Mesendoderm (in vitro differentiated cells): Measurements from ENCODE around the gene WASHC2A.
"Not testable (repeated sequence)": the region's sequence is repeated elsewhere in the genome, so short reads cannot be mapped to it uniquely, and the experiment has no call there.

Experiments used
- DNase-seq: peaks from one replicate; pipeline ENCODE4 v3.0.0; 2013
- H2AK5ac ChIP-seq: 2 replicates; pipeline ENCODE4 v1.6.1; 2013; ENCODE audit warnings: low read length, inconsistent platforms
- H2BK120ac ChIP-seq: 2 replicates; pipeline ENCODE4 v1.6.1; 2013; ENCODE audit warnings: low read depth, mild to moderate bottlenecking, low read length, moderate library complexity, mixed read lengths
- H2BK15ac ChIP-seq: replicated peaks from 2 replicates; pipeline ENCODE4 v1.6.1; 2013; ENCODE audit warnings: low read depth, mild to moderate bottlenecking, moderate library complexity
- H2BK5ac ChIP-seq: 2 replicates; pipeline ENCODE4 v1.6.1; 2013; ENCODE audit warnings: low read length, inconsistent platforms
- H3K18ac ChIP-seq: 2 replicates; pipeline ENCODE4 v1.6.1; 2013; ENCODE audit warnings: mild to moderate bottlenecking, low read length, mixed read lengths
- H3K23ac ChIP-seq: one replicate; pipeline ENCODE4 v1.6.1; 2013; ENCODE audit warnings: low read length
- H3K27ac ChIP-seq: 2 replicates; pipeline ENCODE4 v1.5.1; 2013; ENCODE audit warnings: low read depth, mild to moderate bottlenecking, inconsistent platforms, low read length, moderate library complexity
- H3K27me3 ChIP-seq: 2 replicates; pipeline ENCODE4 v1.6.1; 2013; ENCODE audit warnings: low read length, control low read depth, mild to moderate bottlenecking, inconsistent platforms; ENCODE audit not compliant: insufficient read depth, poor library complexity
- H3K36me3 ChIP-seq: 2 replicates; pipeline ENCODE4 v1.6.1; 2013; ENCODE audit warnings: low read length, inconsistent platforms; ENCODE audit not compliant: control insufficient read depth, insufficient read depth
- H3K4ac ChIP-seq: one replicate; pipeline ENCODE4 v1.6.1; 2013; ENCODE audit warnings: low read depth, mild to moderate bottlenecking, low read length, moderate library complexity
- H3K4me1 ChIP-seq: 2 replicates; pipeline ENCODE4 v1.6.1; 2013; ENCODE audit warnings: low read depth, low read length, inconsistent platforms; ENCODE audit not compliant: control insufficient read depth
- H3K4me2 ChIP-seq: 2 replicates; pipeline ENCODE4 v1.6.1; 2013; ENCODE audit warnings: low read length
- H3K4me3 ChIP-seq: 2 replicates; pipeline ENCODE4 v1.5.1; 2013; ENCODE audit warnings: mild to moderate bottlenecking, low read length
- H3K56ac ChIP-seq: one replicate; pipeline ENCODE4 v1.6.1; 2013; ENCODE audit warnings: low read length
- H3K79me1 ChIP-seq: 2 replicates; pipeline ENCODE4 v1.6.1; 2013; ENCODE audit warnings: low read length, inconsistent platforms
- H3K79me2 ChIP-seq: 2 replicates; pipeline ENCODE4 v1.6.1; 2013; ENCODE audit warnings: mild to moderate bottlenecking, low read length; ENCODE audit not compliant: control insufficient read depth, insufficient read depth
- H3K9ac ChIP-seq: 2 replicates; pipeline ENCODE4 v1.6.1; 2013; ENCODE audit warnings: low read length, inconsistent platforms
- H4K5ac ChIP-seq: one replicate; pipeline ENCODE4 v1.6.1; 2013; ENCODE audit warnings: low read length
- H4K8ac ChIP-seq: one replicate; pipeline ENCODE4 v1.6.1; 2013; ENCODE audit warnings: low read depth, mild to moderate bottlenecking, control low read depth, low read length, moderate library complexity
- WGBS: extraction: QIAGEN DNeasy Blood & Tissue Kit; methylation state at CpG from one replicate; pipeline ENCODE4 v1.1.7; 2013; ENCODE audit warnings: low lambda C conversion rate, missing lambda C conversion rate; ENCODE audit not compliant: insufficient coverage; ENCODE audit errors: extremely low coverage; 5-methylcytosine and 5-hydroxymethylcytosine counted together

WASHC2A gene

GRCh38 chr10:50025627-50026026 is 42.1 kb upstream of the WASHC2A start:
- Histone ChIP-seq H3K23ac (no peak overlapping the region), H3K27ac (no peak overlapping the region), H4K8ac (no peak overlapping the region), H3K4me3 (no peak overlapping the region), H3K4ac (no peak overlapping the region), H2AK5ac (no peak overlapping the region), H3K27me3 (no peaks in the 10 kb centered on the region), H2BK5ac (no peak overlapping the region), H2BK15ac (no peak overlapping the region), H3K9ac (no peak overlapping the region), H4K5ac (no peak overlapping the region), H3K4me2 (no peak overlapping the region), H3K79me1 (no peaks in the 10 kb centered on the region), H3K79me2 (no peaks in the 10 kb centered on the region), H3K36me3 (no peaks in the 10 kb centered on the region), H3K18ac (no peak overlapping the region), H3K4me1 (no peaks in the 10 kb centered on the region), H3K56ac (no peak overlapping the region), H2BK120ac (no peak overlapping the region)
- no CpG with 5 or more reads among the region's 14 CpGs for WGBS
- DNase-seq: no peak

GRCh38 chr10:50027195-50027594 is 40.6 kb upstream of the WASHC2A start:
- H3K4me1 ChIP-seq: no peaks in the 10 kb centered on the region
- H3K79me2 ChIP-seq: no peaks in the 10 kb centered on the region
- no peak overlapping the region for H3K9ac ChIP-seq
- H2AK5ac ChIP-seq: no peak overlapping the region
- DNase-seq: no peak
- no peak overlapping the region for H3K4me2 ChIP-seq
- no peak overlapping the region for H3K56ac ChIP-seq
- H4K5ac ChIP-seq: no peak overlapping the region
- no peak overlapping the region for H2BK5ac ChIP-seq
- H3K79me1 ChIP-seq: no peaks in the 10 kb centered on the region
- H3K18ac ChIP-seq: no peak overlapping the region
- H3K27me3 ChIP-seq: no peaks in the 10 kb centered on the region
- H4K8ac ChIP-seq: no peak overlapping the region
- no peak overlapping the region for H3K23ac ChIP-seq
- H2BK15ac ChIP-seq: no peak overlapping the region
- no peak overlapping the region for H3K27ac ChIP-seq
- no peak overlapping the region for H2BK120ac ChIP-seq
- no peak overlapping the region for H3K4ac ChIP-seq
- H3K4me3 ChIP-seq: no peak overlapping the region
- no peaks in the 10 kb centered on the region for H3K36me3 ChIP-seq
- no CpG with 5 or more reads among the region's 13 CpGs for WGBS

GRCh38 chr10:50033481-50033880 is 34.3 kb upstream of the WASHC2A start:
- WGBS: no CpG with 5 or more reads among the region's 3 CpGs
- Histone ChIP-seq H3K18ac (no peak overlapping the region), H3K23ac (no peak overlapping the region), H4K5ac (no peak overlapping the region), H4K8ac (no peak overlapping the region), H2AK5ac (no peak overlapping the region), H3K56ac (no peak overlapping the region), H3K36me3 (no peaks in the 10 kb centered on the region), H2BK120ac (no peak overlapping the region), H3K4ac (no peak overlapping the region), H2BK15ac (no peak overlapping the region), H3K27ac (no peak overlapping the region), H3K4me3 (no peak overlapping the region), H3K4me2 (no peak overlapping the region), H3K27me3 (no peaks in the 10 kb centered on the region), H3K4me1 (no peaks in the 10 kb centered on the region), H3K79me2 (no peaks in the 10 kb centered on the region), H3K9ac (no peak overlapping the region), H2BK5ac (no peak overlapping the region), H3K79me1 (no peaks in the 10 kb centered on the region)
- DNase-seq: no peak

- not testable (repeated sequence) for H4K5ac ChIP-seq, H2BK120ac ChIP-seq, H3K36me3 ChIP-seq, H3K9ac ChIP-seq, H3K4me2 ChIP-seq, H3K27ac ChIP-seq, H3K56ac ChIP-seq, H3K79me2 ChIP-seq, H3K27me3 ChIP-seq, H2AK5ac ChIP-seq, H3K18ac ChIP-seq, H3K4me1 ChIP-seq, H4K8ac ChIP-seq, H3K79me1 ChIP-seq, H2BK5ac ChIP-seq, H2BK15ac ChIP-seq, H3K4ac ChIP-seq, H3K23ac ChIP-seq, H3K4me3 ChIP-seq
- WGBS: no CpG with 5 or more reads among the region's 4 CpGs
- peak; percentile 41 for DNase-seq
These were observed 32.4 kb upstream of the WASHC2A start for GRCh38 chr10:50035337-50035736.

GRCh38 chr10:50044941-50045664 is 22.7 kb upstream of the WASHC2A start:
- Histone ChIP-seq H3K27ac (no peak overlapping the region), H3K18ac (no peak overlapping the region), H2BK15ac (no peak overlapping the region), H3K4me3 (no peak overlapping the region), H3K36me3 (no peaks in the 10 kb centered on the region), H2BK5ac (no peak overlapping the region), H3K79me1 (no peaks in the 10 kb centered on the region), H3K4me1 (no peaks in the 10 kb centered on the region), H3K9ac (no peak overlapping the region), H3K79me2 (no peaks in the 10 kb centered on the region), H3K23ac (no peak overlapping the region), H4K5ac (no peak overlapping the region), H3K4me2 (no peak overlapping the region), H4K8ac (no peak overlapping the region), H3K4ac (no peak overlapping the region), H2BK120ac (no peak overlapping the region), H3K56ac (no peak overlapping the region), H2AK5ac (no peak overlapping the region), H3K27me3 (no peaks in the 10 kb centered on the region)
- WGBS: no CpG with 5 or more reads among the region's 5 CpGs
- peak; percentile 7 for DNase-seq

GRCh38 chr10:50046457-50046856 is 21.3 kb upstream of the WASHC2A start:
- not testable (repeated sequence) for H3K4me3 ChIP-seq, H3K4ac ChIP-seq, H3K79me1 ChIP-seq

More at GRCh38 chr10:50046457-50046856, 21.3 kb upstream of the WASHC2A start:
- H3K56ac ChIP-seq, H3K18ac ChIP-seq, H3K79me2 ChIP-seq, H2BK15ac ChIP-seq, H3K9ac ChIP-seq, H3K27ac ChIP-seq, H3K23ac ChIP-seq, H3K27me3 ChIP-seq, H2AK5ac ChIP-seq, H3K4me1 ChIP-seq, H4K5ac ChIP-seq, H2BK120ac ChIP-seq, H2BK5ac ChIP-seq, H4K8ac ChIP-seq, H3K36me3 ChIP-seq, H3K4me2 ChIP-seq: not testable (repeated sequence)
- no CpG with 5 or more reads among the region's 9 CpGs for WGBS
- DNase-seq: peak; percentile 3
